ENCODE measurements around the gene HMOX2.
A peak's percentile ranks its signal among the peaks of the same experiment; 100 is the strongest.

The HMOX2 gene

DNA sequence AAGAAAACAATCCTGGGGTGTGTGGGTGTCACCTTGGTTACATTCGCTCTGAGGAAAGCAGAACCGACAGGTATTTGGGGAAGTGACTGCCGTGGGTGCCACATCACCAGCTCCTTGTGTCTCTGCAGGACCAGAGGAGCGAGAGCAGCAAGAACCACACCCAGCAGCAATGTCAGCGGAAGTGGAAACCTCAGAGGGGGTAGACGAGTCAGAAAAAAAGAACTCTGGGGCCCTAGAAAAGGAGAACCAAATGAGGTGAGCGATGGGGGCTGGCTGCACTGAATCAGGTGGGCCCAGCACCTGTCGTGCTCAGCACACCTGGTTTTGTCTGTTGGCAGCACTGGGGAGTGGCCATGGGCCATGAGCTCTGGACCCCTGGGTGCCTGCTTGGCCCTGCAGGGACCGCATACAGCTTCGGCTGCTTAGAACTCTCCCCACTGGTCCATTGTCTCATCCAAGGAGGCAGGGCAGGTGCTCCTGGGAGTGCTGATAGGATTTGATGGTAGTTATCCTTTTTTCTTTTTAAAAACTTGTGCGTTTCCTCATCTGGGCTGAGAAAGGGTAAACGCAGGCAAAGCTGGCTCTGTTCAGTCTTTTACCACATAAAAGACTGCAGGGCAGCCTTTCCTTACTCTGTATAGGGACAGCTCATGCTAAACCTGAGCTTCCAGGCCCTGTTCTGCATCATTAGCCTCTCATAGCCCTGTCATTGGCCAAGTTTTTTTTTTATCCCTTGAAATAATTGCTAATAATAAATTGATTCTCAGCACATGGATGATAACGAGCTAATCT, 29.4 kb downstream of the HMOX2 start:
- DNase-seq (ENCODE audit: low spot score) = peak; percentile 90

DNA sequence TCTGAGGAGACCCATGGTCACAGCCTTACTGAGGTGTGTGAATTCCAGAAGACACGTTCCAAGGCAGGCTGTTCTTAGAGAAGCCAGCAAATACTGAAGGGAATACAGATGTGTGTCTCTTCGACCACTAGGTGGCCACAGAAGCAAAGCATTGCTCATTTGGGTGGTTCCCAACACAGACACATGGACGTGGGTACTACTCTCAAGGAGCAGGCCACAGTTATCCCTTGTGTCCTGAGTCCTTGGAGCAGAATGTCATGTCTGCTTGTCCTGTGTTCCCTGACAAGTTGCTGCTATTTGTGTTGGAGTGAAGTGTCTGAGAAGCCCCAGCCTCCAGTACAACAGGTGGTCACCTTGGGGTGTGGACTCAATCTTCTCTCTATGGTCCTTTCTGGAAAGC, 30.3 kb downstream of the HMOX2 start:
- DNase-seq (ENCODE audit: low spot score) = peak; percentile 71

DNA sequence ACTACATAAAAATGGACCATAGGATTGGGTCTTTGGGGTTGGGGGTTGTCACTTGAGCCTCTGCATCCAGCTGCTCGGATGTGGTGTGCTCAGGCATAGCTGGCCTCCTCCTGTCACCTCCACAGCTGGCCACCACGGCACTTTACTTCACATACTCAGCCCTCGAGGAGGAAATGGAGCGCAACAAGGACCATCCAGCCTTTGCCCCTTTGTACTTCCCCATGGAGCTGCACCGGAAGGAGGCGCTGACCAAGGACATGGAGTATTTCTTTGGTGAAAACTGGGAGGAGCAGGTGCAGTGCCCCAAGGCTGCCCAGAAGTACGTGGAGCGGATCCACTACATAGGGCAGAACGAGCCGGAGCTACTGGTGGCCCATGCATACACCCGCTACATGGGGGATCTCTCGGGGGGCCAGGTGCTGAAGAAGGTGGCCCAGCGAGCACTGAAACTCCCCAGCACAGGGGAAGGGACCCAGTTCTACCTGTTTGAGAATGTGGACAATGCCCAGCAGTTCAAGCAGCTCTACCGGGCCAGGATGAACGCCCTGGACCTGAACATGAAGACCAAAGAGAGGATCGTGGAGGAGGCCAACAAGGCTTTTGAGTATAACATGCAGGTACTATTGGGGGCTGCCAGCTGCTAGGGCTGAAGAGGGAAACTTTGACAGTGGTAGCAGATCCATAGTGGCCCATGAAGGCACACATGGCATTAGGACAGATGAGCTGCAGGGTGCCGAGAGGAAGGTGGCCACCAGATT, 31.6 kb downstream of the HMOX2 start:
- no peak for DNase-seq (ENCODE audit: low spot score)

DNA sequence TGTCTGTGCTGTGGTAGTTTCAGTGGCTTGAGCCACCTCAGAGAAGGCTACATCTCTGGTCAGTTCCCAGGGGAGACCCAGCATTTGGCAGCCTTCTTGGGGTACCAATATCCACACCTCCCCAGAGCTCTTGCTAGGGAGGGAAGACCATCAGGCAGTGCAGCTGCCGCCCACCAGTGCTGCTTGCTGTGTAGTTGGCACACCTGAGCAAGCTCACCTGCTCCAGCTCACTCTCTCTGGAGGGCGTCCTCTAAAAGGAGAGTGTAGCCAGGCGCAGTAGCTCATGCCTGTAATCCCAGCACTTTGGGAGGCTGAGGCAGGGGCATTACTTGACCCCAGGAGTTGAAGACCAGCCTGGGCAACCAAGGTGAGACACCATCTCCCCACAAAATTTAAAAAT, 32.6 kb downstream of the HMOX2 start:
- no peak for DNase-seq (ENCODE audit: low spot score)

DNA sequence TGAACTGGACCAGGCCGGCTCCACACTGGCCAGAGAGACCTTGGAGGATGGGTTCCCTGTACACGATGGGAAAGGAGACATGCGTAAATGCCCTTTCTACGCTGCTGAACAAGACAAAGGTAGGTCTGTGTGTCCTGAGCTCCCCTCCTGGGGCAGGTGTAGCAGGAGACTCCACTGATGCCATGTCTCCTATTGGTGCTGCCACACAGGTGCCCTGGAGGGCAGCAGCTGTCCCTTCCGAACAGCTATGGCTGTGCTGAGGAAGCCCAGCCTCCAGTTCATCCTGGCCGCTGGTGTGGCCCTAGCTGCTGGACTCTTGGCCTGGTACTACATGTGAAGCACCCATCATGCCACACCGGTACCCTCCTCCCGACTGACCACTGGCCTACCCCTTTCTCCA, 33.2 kb downstream of the HMOX2 start:
- DNase-seq (ENCODE audit: low spot score) = no peak

DNA sequence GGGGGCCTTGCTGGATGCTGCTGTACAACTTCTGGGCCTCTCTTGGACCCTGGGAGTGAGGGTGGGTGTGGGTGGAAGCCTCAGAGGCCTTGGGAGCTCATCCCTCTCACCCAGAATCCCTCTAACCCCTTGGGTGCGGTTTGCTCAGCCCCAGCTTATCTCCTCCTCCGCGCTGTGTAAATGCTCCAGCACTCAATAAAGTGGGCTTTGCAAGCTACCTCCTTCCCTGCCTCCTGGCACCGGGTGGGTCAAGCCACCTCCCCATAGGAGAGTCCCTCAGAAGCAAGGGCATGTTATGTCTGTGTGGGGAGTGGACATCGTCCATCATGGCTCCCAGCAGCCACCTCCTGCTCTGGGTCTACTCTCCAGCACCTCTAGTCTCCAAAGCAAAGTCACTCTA, 33.9 kb downstream of the HMOX2 start:
- DNase-seq (ENCODE audit: low spot score) = no peak

DNA sequence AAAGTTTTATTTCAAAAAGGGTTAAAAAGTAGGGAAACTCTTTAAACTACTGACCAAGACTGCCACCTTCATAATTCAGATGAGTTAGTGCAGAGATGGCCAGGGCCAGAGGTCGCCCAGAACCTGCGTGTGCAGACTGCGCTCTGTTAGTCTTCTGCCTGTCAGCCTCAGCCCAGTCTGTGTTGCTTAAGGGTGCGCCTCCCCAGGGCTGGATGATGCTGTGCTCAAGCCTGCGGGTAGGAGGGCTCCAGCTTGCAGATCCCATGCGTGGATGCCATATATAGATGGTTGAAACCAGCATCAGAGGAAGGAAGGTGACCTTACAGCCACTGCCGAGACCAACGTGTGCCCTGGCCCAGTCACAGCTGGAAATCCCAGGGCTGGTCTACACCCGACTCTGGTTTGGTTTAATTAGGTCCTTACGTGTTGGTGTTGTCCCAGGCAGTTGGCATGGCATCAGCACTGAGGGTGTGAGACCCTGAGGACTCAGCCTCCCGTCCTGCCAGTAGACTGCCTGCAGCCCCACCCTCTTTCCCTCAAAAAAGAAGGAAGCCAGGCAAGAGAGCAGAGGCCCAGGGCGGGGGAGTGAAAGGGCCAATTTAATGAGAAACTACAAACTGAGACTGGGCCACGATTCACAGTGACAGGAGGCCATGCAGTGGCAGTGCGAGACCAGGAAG, 34.7 kb downstream of the HMOX2 start:
- no peak for DNase-seq (ENCODE audit: low spot score)

DNA sequence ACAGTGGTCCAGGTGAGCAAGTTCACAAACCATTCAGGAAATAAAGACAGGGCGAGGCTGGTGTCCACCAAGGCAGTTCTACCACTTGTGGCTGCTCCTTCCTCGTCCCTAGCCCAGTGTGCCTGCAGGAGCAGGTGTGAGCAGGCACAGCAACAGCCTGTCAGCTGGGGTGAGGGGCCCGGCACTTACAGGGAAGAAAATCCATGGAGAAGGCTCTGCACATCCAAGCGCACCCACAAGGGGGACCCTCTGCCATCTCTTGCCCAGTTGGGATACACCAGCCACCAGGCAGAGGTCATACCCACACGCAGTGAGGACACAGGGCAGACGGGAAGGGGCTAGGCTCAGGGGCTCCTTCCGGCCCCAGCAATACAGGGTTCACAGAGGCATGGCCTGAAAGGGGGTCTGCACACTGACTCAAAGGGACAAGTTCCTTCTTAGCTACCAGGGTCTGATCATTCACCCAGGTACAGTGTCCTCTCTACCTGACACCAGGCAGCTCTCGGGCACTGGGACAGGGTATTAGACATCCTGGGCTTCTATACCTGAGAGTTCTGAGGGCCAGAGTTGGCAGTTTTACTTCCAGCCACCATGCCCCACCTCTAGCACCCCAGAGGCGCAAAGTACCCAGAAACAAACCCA, 35.4 kb downstream of the HMOX2 start:
- DNase-seq (ENCODE audit: low spot score) = no peak

DNA sequence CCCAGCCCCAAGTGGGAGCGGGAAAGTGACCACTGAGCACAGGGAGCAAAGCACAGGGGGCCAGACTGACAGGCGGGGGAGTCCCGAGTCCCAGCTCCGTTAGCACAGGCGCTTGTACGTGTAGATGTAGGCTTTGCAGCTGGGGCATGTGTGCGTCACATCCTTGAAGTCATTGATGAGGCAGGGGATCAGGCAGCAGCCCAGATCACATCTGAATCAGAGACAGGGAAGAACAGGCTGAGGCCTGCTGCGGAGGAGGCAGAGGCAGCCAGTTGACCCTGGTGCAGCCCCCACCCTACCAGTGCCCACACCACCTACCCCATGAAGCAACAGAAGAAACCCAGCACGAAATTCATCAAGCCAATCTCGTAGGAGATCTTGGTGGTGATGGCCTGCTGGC, 36.3 kb downstream of the HMOX2 start:
- DNase-seq (ENCODE audit: low spot score) = no peak

DNA sequence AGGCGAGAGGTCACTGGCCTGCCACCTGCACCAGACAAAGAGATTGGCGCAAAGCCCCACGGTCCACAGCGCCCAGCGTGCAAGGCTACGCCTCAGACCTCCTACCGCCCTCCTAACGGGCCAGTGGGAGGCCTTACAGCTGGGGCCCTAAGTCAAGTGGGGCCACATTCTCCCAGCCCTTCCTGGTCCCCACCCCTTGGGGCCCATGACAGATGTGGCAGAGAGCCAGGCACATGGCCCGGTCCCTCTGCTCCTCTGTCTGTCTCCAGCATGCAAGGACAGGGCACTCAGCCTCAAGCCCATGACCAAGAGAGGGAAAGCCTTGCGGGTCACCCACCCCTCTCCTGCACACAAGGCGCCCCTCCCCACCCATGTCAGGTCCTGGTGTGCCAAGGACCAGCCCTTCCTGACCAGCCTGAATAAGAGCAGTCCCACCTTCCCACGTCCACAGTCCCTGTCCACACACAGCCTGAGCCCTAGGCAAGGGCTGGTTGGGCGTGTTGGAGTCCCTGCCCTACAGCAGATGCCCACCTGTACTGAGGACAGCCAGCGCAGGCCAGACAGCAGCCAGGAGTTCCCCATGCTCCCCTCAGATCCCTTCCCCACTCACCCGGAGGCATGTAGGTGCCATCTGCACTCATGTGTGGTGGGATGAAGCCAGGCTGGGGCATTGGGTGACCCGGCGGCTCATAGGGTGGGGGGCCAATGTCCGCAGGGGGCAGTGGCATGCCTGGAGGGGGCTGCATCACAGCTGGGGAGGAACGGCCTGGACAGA, 37.1 kb downstream of the HMOX2 start:
- DNase-seq (ENCODE audit: low spot score) = no peak

DNA sequence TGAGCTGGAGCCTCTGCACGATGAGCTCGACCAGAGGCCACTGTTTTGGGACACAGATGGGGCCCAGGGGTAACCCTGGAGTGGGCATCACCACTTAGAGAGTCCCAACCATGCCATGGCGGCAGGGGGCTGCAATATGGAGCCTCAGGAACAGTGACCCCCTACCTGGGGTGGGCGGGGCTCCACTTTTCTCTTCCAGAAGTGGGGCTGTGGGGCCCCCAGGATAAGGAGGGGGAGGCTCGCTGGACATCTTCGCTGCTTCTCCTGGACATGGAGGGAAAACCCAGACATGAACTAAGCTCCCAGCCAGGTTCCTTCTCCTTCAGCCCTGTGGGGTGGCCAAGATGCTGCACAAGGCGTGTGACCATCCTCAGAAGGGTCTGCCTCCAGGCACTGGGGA, 37.7 kb downstream of the HMOX2 start:
- DNase-seq (ENCODE audit: low spot score) = no peak

DNA sequence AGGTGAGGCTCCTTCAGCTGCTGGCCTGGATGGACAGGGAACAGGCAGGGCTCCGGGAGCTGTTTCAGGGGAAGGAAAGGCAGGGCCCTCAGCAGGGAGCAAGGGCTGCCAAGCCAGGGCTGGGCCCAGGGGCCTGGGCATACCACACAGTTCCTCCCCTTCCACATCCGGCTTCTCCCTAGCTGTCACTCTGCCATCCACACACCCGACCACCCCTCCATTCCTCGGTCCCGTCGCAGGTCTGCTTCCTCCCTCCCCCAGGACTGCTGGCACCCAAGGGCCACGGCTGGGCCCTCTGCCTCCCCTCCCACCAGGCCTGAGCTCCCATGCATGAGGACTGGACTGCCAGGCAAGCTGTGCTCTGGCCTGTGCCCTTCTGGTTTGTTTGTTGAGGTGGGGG, 38.4 kb downstream of the HMOX2 start:
- no peak for DNase-seq (ENCODE audit: low spot score)

DNA sequence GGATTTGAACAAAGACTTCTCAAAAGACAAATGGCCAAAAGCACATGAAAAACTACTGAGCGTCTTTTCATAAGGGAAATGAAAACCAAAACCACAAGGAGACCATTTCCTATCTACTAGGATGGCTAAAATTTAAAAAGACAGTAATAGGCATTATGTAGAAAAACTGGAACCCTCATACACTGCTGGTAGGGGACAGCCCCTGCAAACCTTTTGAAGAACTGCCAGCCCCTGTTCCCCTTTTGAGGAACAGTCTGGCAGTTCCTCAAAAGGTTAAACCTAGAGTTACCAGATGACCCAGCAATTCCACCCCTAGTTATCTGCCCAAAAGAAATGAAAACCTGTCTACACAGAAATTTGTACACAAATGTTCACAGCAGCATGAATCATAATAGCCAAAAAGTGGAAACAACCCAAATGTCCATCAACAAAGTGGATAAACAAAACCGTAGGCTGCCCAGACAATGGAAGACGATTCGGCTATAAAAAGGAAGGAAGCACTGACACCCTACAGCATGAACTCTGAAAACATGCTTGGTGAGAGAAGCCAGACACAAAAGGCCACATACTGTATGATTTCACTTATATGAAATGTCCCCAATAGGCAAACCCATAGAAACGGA, 39.5 kb downstream of the HMOX2 start:
- no peak for DNase-seq (ENCODE audit: low spot score)

DNA sequence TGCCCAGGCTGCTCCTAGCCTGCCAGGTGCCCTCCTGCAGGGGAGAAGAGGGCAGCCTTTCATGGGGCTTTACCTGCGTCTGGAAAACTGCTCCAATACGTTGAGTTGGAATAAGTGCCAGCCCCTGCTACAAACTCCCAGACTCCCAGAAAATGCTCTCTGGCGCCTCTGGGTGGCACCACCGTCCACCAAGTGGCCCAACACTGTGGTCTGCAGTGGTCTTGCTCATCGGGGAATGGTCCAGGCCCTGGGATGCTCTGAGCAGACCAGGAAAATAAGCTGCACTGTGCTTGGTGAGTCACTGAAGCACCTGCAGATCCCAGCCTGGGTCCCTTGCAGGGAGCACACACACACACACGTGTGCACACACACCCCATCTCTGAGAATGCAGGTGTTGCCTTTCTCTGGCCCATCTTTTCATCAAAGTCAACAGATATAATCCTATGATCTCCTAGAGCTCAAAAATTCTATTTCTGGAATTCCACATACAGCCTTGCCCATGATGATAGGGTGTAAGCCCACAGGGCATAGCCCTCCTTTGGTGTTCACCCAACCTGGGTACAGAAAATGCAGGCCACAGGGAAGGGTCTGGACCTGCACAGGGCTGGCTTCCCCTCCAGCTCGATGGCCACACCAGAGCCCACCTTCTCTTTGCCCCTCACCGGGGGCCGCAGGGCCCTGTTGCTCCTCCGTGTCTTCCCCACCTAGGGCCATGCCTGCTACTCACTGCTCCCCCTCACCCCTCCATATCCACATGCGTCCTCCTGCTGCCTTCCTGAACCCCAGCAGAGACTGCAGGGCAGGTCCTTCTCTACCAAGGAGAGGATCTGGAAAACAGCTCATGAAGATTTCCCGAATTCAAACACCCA, 41.8 kb downstream of the HMOX2 start:
- no peak for DNase-seq (ENCODE audit: low spot score)

DNA sequence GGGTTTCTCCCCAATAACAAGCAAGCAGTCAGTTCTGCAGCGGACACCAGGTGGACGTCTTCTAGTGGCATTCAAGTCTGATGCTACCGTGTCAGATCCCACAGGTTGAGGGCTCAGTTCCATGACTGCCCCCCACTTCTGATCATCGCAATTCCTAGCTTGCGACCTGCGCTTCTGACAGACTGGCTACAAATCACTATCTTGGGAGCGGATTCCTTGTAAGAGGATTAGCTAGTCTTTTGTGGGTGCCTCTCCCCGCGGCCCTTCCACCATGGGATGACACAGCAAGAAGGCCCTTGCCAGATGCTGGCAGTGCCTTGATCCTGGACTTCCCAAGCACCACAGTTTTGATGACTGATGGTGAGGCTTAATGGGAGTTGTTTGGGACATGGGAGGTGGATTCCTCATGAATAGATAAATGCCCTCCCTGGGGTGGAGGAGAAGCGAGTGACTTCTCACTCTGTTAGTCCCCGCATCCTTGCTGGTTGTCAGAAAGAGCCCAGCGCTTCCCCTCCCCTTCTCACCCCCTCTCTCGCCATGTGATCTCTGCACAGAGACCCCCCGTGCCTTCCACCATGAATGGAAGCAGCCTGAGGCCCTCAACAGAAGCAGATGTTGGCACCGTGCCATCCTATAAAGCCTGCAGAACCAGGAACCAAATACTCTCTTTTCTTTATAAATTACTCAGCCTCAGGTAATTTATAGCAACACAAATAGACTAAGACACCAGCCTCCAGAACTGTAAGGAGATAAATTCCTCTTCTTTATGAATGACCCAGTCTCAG, 43.3 kb downstream of the HMOX2 start:
- no peak for DNase-seq (ENCODE audit: low spot score)

DNA sequence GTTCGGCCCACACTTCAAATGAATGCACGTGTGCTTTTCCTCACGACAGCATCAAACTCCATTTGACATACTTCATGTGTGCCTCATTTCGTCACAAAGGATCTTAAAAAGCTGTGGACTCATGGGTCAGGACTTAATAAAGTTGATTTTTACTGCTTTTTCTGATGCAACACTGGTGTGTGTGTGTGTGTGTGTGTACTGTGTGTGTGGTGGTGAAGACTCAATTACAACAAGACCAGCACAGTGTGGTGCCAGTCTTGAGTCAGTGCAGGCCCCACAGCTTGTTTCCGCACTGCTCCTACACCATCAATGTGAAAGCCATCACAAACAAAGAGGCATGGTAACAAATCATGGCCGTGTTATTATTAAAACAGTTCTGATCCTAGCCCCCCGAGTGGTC, 44.7 kb downstream of the HMOX2 start:
- DNase-seq (ENCODE audit: low spot score) = no peak

DNA sequence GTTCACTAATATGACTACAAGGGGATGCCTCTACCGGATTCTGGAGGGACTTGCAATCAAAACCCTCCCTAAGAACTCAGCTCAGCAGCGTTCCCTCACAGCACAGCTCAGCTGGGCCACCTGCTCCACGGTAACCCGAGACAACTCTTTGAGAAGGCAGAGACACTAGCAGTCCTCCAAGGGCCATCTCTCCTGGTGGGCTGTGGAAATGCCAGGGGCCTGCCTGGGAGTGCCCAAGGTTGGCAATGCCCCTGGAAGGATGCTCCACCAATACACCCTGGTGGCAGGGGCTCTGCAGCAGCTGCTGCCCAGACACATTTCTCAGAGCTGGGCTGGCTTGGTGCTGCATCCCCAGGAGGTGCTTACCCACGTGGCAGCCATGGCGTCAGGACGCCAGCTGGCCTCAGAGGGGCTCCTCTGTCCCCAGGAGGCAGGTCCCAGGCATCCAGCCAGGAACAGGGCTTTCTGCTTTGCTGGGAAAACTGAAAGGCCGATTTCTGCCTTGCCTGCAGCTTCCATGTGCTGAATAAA, 45.9 kb downstream of the HMOX2 start:
- no peak for DNase-seq (ENCODE audit: low spot score)

DNA sequence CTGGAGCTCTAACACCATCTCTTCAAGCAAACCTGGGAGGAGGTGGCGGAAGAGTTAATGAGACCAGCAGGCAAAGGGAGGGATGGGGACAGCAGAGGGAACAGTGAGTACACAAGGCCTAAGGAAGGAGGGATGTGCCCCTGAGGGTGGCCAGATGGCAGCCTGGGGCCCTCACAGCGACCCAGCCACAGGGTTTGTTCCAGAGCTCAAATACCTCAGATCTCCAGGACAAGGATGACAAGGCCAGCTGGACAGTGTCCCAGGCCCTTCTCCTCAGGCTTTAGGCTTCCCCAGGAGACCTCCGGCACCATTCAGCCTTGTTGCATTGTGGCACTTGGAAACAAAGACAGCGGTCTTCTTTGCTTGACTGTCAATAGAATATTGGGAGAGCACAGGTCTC, 47.5 kb downstream of the HMOX2 start:
- DNase-seq (ENCODE audit: low spot score) = no peak

DNA sequence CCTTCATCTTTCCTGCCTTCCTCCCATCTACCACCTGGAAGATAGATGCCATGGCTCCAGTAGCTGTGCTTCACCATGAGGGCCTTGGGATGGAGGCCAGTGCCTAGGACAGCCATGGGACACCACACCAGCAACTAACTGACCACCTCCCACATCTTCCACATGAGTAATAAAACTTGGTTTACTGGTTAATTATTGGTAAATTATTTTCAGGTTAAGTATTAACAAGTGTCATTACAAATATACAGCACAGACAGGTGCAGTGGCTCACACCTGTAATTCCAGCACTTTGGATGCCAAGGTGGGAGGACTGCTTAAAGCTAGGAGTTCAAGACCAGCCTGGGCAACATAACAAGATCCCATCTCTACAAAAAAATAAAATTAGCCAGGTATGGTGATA, 48.4 kb downstream of the HMOX2 start:
- no peak for DNase-seq (ENCODE audit: low spot score)

All from germinal center (tissue), 1 donor.